ENCODE results near the gene VAMP5.

- TF ChIP-seq, protein P1, sequence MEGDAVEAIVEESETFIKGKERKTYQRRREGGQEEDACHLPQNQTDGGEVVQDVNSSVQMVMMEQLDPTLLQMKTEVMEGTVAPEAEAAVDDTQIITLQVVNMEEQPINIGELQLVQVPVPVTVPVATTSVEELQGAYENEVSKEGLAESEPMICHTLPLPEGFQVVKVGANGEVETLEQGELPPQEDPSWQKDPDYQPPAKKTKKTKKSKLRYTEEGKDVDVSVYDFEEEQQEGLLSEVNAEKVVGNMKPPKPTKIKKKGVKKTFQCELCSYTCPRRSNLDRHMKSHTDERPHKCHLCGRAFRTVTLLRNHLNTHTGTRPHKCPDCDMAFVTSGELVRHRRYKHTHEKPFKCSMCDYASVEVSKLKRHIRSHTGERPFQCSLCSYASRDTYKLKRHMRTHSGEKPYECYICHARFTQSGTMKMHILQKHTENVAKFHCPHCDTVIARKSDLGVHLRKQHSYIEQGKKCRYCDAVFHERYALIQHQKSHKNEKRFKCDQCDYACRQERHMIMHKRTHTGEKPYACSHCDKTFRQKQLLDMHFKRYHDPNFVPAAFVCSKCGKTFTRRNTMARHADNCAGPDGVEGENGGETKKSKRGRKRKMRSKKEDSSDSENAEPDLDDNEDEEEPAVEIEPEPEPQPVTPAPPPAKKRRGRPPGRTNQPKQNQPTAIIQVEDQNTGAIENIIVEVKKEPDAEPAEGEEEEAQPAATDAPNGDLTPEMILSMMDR (IDR thresholded peaks at IDR 0.05 in 8 of 11, conservative IDR thresholded peaks at IDR 0.05 in 3 of 11), result no peak
- no peak for TF ChIP-seq POLR2A (IDR thresholded peaks at IDR 0.05)
- no peak for TF ChIP-seq POLR2AphosphoS5 (IDR thresholded peaks at IDR 0.05)
Observed at GRCh38 chr2:85596486-85597143, 12.4 kb downstream of the VAMP5 start.

Data from spleen (tissue), 7 donors.